ENCODE data around the gene ARHGAP42. TPM values are rescaled to one million over a fixed set of nuclear protein-coding genes. Genes with fewer than 3 reads are reported as not detected.

Gene ARHGAP42
- total and polyA plus RNA-seq, 2 of the 13 experiments (the other 11 are each of a cell fraction or from before 2014, with no cell fraction given) = 2.5 to 4.3 TPM

GRCh38 chr11:100860318-100861155, 173.4 kb downstream of the ARHGAP42 start:
- intact Hi-C loops (cut with micrococcal nuclease; ENCODE audit: unreplicated experiment) = no loop called here
- TF ChIP-seq PCBP1 (IDR thresholded peaks at IDR 0.05; ENCODE audit: borderline replicate concordance, low read depth, low read length) = no peak
- no peak for TF ChIP-seq NFAT5 (CRISPR knock-in tag; IDR thresholded peaks at IDR 0.05)
- no peak for TF ChIP-seq ZNF414 (CRISPR knock-in tag; IDR thresholded peaks at IDR 0.05)
- TF ChIP-seq RARG (CRISPR knock-in tag; IDR thresholded peaks at IDR 0.05; ENCODE audit: low read depth) = no peak
- no peak for TF ChIP-seq ARNT (IDR thresholded peaks at IDR 0.05)
- TF ChIP-seq E2F5 (CRISPR knock-in tag; conservative IDR thresholded peaks at IDR 0.05) = no peak
- TF ChIP-seq ZKSCAN1 (IDR thresholded peaks at IDR 0.05; ENCODE audit: low read length) = no peak
- no peak for TF ChIP-seq ZNF333 (CRISPR knock-in tag; IDR thresholded peaks at IDR 0.05; ENCODE audit: borderline replicate concordance)
- TF ChIP-seq HINFP (CRISPR knock-in tag; IDR thresholded peaks at IDR 0.05; ENCODE audit: low read depth) = no peak
- TF ChIP-seq ZNF713 (CRISPR knock-in tag; IDR thresholded peaks at IDR 0.05) = no peak
- no peak for TF ChIP-seq DBP (CRISPR knock-in tag; IDR thresholded peaks at IDR 0.05; ENCODE audit: not compliant biosample characterization)

More at GRCh38 chr11:100860318-100861155, 173.4 kb downstream of the ARHGAP42 start:
- in situ Hi-C loops (cut with HindIII; ENCODE audit: extremely low pct_ligation_motif_present, low pct_unique_long_range_greater_than_20kb) = no loop called here
- ChIA-PET CTCF (ENCODE audit: low intra/inter-chr PET ratio, low total read pairs) (no interaction called here), POLR2A (no interaction called here)
- whole genome bisulfite sequencing (ENCODE audit: low lambda C conversion rate) = 64% methylated on average over 7 of the region's 7 CpGs
- no peaks in the 10 kb centered on the region for H3K9me3 ChIP-seq (ENCODE audit: low read length)
- FAIRE-seq (no peak), ATAC-seq (no peak), DNase-seq (ENCODE audit: low spot score) (no peak)
- H3K4me3 ChIP-seq (replicated peaks in 1 of 3; ENCODE audit: insufficient read depth in 1 of 3, low read depth in 2 of 3, low read length in 3 of 3) = no peak overlapping the region
- no peak overlapping the region for H3K27ac ChIP-seq (ENCODE audit: extremely low read length, insufficient read depth, low read length)
- no peaks in the 10 kb centered on the region for H3K4me1 ChIP-seq (ENCODE audit: insufficient read depth, low read length)
- H3K27me3 ChIP-seq (ENCODE audit: control insufficient read depth in 1 of 2, insufficient read depth in 2 of 2, low read length in 2 of 2) = no peaks in the 10 kb centered on the region
- no peaks in the 10 kb centered on the region for H4K20me1 ChIP-seq (ENCODE audit: insufficient read depth, low read length)
- no peak overlapping the region for H2AFZ ChIP-seq (ENCODE audit: low read length)
- no peak overlapping the region for H3K4me2 ChIP-seq (ENCODE audit: low read depth, low read length)
- no peaks in the 10 kb centered on the region for H3K36me3 ChIP-seq (replicated peaks in 1 of 2; ENCODE audit: control insufficient read depth in 1 of 2, insufficient read depth in 2 of 2, low read length in 2 of 2)
- BruUV-seq (replicated peaks) = no TSS peak
- no peaks in the 10 kb centered on the region for H3K79me2 ChIP-seq (ENCODE audit: insufficient read depth, low read length)
- no peak overlapping the region for H3K9ac ChIP-seq (ENCODE audit: insufficient read depth, low read depth, low read length)

All from HepG2 (cell line).